GM12878 (cell line): ENCODE measurements around the gene VPS54. TPM values are rescaled to one million over a fixed set of nuclear protein-coding genes. Genes with fewer than 3 reads are reported as not detected.
A peak's percentile ranks its signal among the peaks of the same experiment; 100 is the strongest.

Source experiments
- BHLHE40 ChIP-seq, 2 experiments: fragments of 450-650 bp in 1 of 2; IDR thresholded peaks; 2 replicates each; pipeline ENCODE4 v1.6.1; 2011 to 2017; ENCODE audit warnings: low read depth in 2 of 2, borderline replicate concordance in 1 of 2, improper control_type of control experiment in 1 of 2, low read length in 1 of 2, mild to moderate bottlenecking in 1 of 2
- CEBPB ChIP-seq, 2 experiments: fragments of 150-350 bp in 1 of 2; IDR thresholded peaks; 2 replicates each; pipeline ENCODE4 v1.6.1; 2012 to 2014; ENCODE audit warnings: low read depth in 2 of 2, low read length in 2 of 2, borderline replicate concordance in 1 of 2, inconsistent platforms in 1 of 2
- CREM ChIP-seq: IDR thresholded peaks from 2 replicates; pipeline ENCODE4 v1.6.1; 2014; ENCODE audit warnings: antibody characterized with exemption, low read depth
- DPF2 ChIP-seq: fragments of 450-650 bp; IDR thresholded peaks from 2 replicates; pipeline ENCODE4 v1.6.1; 2017; ENCODE audit warnings: mild to moderate bottlenecking
- E2F4 ChIP-seq: IDR thresholded peaks from 2 replicates; pipeline ENCODE4 v1.6.1; 2012; ENCODE audit warnings: low read depth, low read length, improper control_type of control experiment
- GABPA ChIP-seq: IDR thresholded peaks from 2 replicates; pipeline ENCODE4 v1.6.1; 2014; ENCODE audit warnings: antibody characterized with exemption, low read depth, mild to moderate bottlenecking, inconsistent platforms
- IRF5 ChIP-seq: fragments of 450-650 bp; IDR thresholded peaks from 2 replicates; pipeline ENCODE4 v1.6.1; 2017; ENCODE audit warnings: borderline replicate concordance
- KAT2A ChIP-seq: conservative IDR thresholded peaks from 2 replicates; pipeline ENCODE4 v1.6.1; 2011; ENCODE audit warnings: low read depth, low read length; ENCODE audit not compliant: control insufficient read depth
- LARP7 ChIP-seq: fragments of 450-650 bp; IDR thresholded peaks from 2 replicates; pipeline ENCODE4 v1.6.1; 2017; ENCODE audit warnings: mild to moderate bottlenecking
- MEF2B ChIP-seq: fragments of 450-650 bp; IDR thresholded peaks from 2 replicates; pipeline ENCODE4 v1.6.1; 2018; ENCODE audit warnings: mild to moderate bottlenecking, moderate library complexity; ENCODE audit not compliant: partially characterized antibody, poor library complexity, severe bottlenecking
- NRF1 ChIP-seq: conservative IDR thresholded peaks from 2 replicates; pipeline ENCODE4 v1.6.1; 2011; ENCODE audit warnings: mild to moderate bottlenecking, low read depth, low read length, improper control_type of control experiment
- PKNOX1 ChIP-seq: fragments of 450-650 bp; IDR thresholded peaks from 2 replicates; pipeline ENCODE4 v1.6.1; 2016; ENCODE audit warnings: mild to moderate bottlenecking
- RB1 ChIP-seq: fragments of 450-650 bp; formaldehyde crosslinking; IDR thresholded peaks from 2 replicates; pipeline ENCODE4 v1.6.1; 2017; ENCODE audit warnings: mild to moderate bottlenecking, borderline replicate concordance
- REST ChIP-seq: IDR thresholded peaks from 2 replicates; pipeline ENCODE4 v1.6.1; 2012; ENCODE audit warnings: mild to moderate bottlenecking, low read depth, low read length
- SIN3A ChIP-seq: IDR thresholded peaks from 2 replicates; pipeline ENCODE4 v1.6.1; 2012; ENCODE audit warnings: low read depth, low read length, improper control_type of control experiment
- SMAD5 ChIP-seq: IDR thresholded peaks from 2 replicates; pipeline ENCODE4 v1.6.1; 2016; ENCODE audit warnings: antibody characterized with exemption, low read depth
- SPI1 ChIP-seq: IDR thresholded peaks from 2 replicates; pipeline ENCODE4 v1.6.1; 2011; ENCODE audit warnings: low read depth, mild to moderate bottlenecking, low read length, moderate library complexity, borderline replicate concordance; ENCODE audit not compliant: insufficient read depth
- SREBF2 ChIP-seq: IDR thresholded peaks from 2 replicates; pipeline ENCODE4 v1.6.1; 2012; ENCODE audit warnings: mild to moderate bottlenecking, low read length
- SRF ChIP-seq, 2 experiments: IDR thresholded peaks; 2 replicates each; pipeline ENCODE4 v1.6.1; 2011; ENCODE audit warnings: low read depth in 2 of 2, low read length in 2 of 2, mild to moderate bottlenecking in 1 of 2, moderate library complexity in 1 of 2
- SUPT20H ChIP-seq: IDR thresholded peaks from 2 replicates; pipeline ENCODE4 v1.6.1; 2011; ENCODE audit warnings: low read depth, mild to moderate bottlenecking, low read length, moderate library complexity, borderline replicate concordance; ENCODE audit not compliant: control insufficient read depth
- TARDBP ChIP-seq: IDR thresholded peaks from 2 replicates; pipeline ENCODE4 v1.6.1; 2016; ENCODE audit warnings: borderline replicate concordance
- TBL1XR1 ChIP-seq: IDR thresholded peaks from 2 replicates; pipeline ENCODE4 v1.6.1; 2012; ENCODE audit warnings: low read depth, low read length, improper control_type of control experiment
- TCF3 ChIP-seq: IDR thresholded peaks from 2 replicates; pipeline ENCODE4 v1.6.1; 2012; ENCODE audit warnings: low read depth, mild to moderate bottlenecking, low read length, borderline replicate concordance; ENCODE audit not compliant: insufficient read depth
- ZNF24 ChIP-seq: fragments of 450-650 bp; IDR thresholded peaks from 2 replicates; pipeline ENCODE4 v1.6.1; 2017; ENCODE audit warnings: antibody characterized with exemption, mild to moderate bottlenecking
- ZNF274 ChIP-seq: IDR thresholded peaks from one replicate; pipeline ENCODE4 v1.8.0; 2011; ENCODE audit not compliant: insufficient read length, insufficient read depth
- polyA plus RNA-seq, 11 experiments: library from polyadenylated mRNA; depleted of rRNA in 4 of 11; unstranded in 6 of 11; stranded (reverse) in 5 of 11; fragments of >200 nt; fragmentation: Nextera tagmentation in 4 of 11; fragmentation: Illumina TruSeq in 1 of 11; extraction: Ambion mirVana in 4 of 11; extraction: Trizol in 1 of 11; gene quantifications; 1 replicate in 1 of 11; 2 replicates in 10 of 11; pipeline versions ENCODE4 v1.2.1 to v1.2.3, GENCODE V29; 2011 to 2016; ENCODE audit warnings: inconsistent platforms in 2 of 11, missing spikeins in 2 of 11, low read depth in 1 of 11
- total RNA-seq, 4 experiments: library from RNA; depleted of rRNA in 3 of 4; stranded (reverse); fragments of >200 nt in 3 of 4; fragmentation: Illumina TruSeq in 1 of 4; extraction: Trizol in 1 of 4; gene quantifications; 2 replicates each; pipeline versions ENCODE4 v1.2.1 to v1.2.3, GENCODE V29; 2013 to 2021

Gene VPS54
- total and polyA plus RNA-seq, 10 of the 15 experiments (the other 5 are each of a cell fraction or from before 2014, with no cell fraction given), result 1.6 to 16.2 (median 9.3) TPM

GRCh38 chr2:64049633-64050220 is 30.5 kb upstream of the VPS54 start (continued):
- TF ChIP-seq TCF3 (no peak), NRF1 (no peak), CEBPB (IDR thresholded peaks at IDR 0.05; ENCODE audit: borderline replicate concordance in 1 of 2, low read depth in 2 of 2, low read length in 2 of 2) (no peak), TARDBP (no peak), ZNF274 (no peak), MEF2B (peak; percentile 13), SUPT20H (no peak), SRF (IDR thresholded peaks at IDR 0.05; ENCODE audit: low read depth in 2 of 2, low read length in 2 of 2) (no peak), ZNF24 (peak; percentile 74), E2F4 (no peak), CREM (0 out of 2 replicates have a peak, but pooled peaks have one; percentile 30), SMAD5 (no peak), SIN3A (no peak), GABPA (no peak), KAT2A (no peak), DPF2 (no peak), BHLHE40 (IDR thresholded peaks at IDR 0.05; ENCODE audit: borderline replicate concordance in 1 of 2, low read depth in 2 of 2, low read length in 1 of 2) (0 out of 4 replicates have a peak, but pooled peaks of 1 of the 2 experiments have one; percentile 37), IRF5 (no peak), TBL1XR1 (no peak; the same call in 1 of the 2 replicates), PKNOX1 (peak; percentile 67), SREBF2 (no peak), RB1 (0 out of 2 replicates have a peak, but pooled peaks have one; percentile 20), SPI1 (peak; percentile 87; the same call in 1 of the 2 replicates), REST (no peak), LARP7 (no peak)
